SK-N-SH treated with all-trans-retinoic acid at 6 μM for 48 hours (cell line): ENCODE measurements around the gene MTA3.

Experiments
- ATAC-seq: fragments of 200-7000 bp; cut with Tn5 transposase; 3 replicates; pipeline ENCODE4 v1.9.1; 2020; ENCODE audit warnings: mild to moderate bottlenecking, moderate library complexity
- ARNTL ChIP-seq: fragments of 450-650 bp; formaldehyde crosslinking; IDR thresholded peaks from 2 replicates; pipeline ENCODE4 v1.5.0; 2020; ENCODE audit warnings: low read depth, mild to moderate bottlenecking, moderate library complexity, borderline replicate concordance
- BACH2 ChIP-seq: fragments of 250-450 bp; sonication (Bioruptor Pico); IDR thresholded peaks from 2 replicates; pipeline ENCODE4 v1.9.0; 2021; ENCODE audit warnings: mild to moderate bottlenecking, borderline replicate concordance
- CSDC2 ChIP-seq: fragments of 250-450 bp; sonication (Bioruptor Pico); IDR thresholded peaks from 2 replicates; pipeline ENCODE4 v1.5.0; 2020; ENCODE audit warnings: mild to moderate bottlenecking, moderate library complexity
- ESRRG ChIP-seq: fragments of 250-450 bp; sonication (Bioruptor Pico); IDR thresholded peaks from 2 replicates; pipeline ENCODE4 v1.6.1; 2021; ENCODE audit warnings: mild to moderate bottlenecking
- ISL1 ChIP-seq: fragments of 250-450 bp; sonication (Bioruptor Pico); IDR thresholded peaks from 2 replicates; pipeline ENCODE4 v2.1.2; 2022; ENCODE audit warnings: mild to moderate bottlenecking, moderate library complexity
- PPARA ChIP-seq: fragments of 250-450 bp; sonication (Bioruptor Pico); IDR thresholded peaks from 2 replicates; pipeline ENCODE4 v1.5.0; 2020; ENCODE audit warnings: mild to moderate bottlenecking, borderline replicate concordance
- RARB ChIP-seq: fragments of 250-450 bp; sonication (Bioruptor Pico); IDR thresholded peaks from 2 replicates; pipeline ENCODE4 v1.8.0; 2021; ENCODE audit warnings: mild to moderate bottlenecking, moderate library complexity
- SNAI2 ChIP-seq: fragments of 250-450 bp; sonication (Bioruptor Pico); IDR thresholded peaks from 2 replicates; pipeline ENCODE4 v1.5.0; 2020; ENCODE audit warnings: mild to moderate bottlenecking, moderate library complexity
- TCF4 ChIP-seq: fragments of 250-450 bp; sonication (Bioruptor Pico); IDR thresholded peaks from 2 replicates; pipeline ENCODE4 v1.8.0; 2021; ENCODE audit warnings: mild to moderate bottlenecking, moderate library complexity, borderline replicate concordance
- TOX ChIP-seq: fragments of 250-450 bp; sonication (Bioruptor Pico); IDR thresholded peaks from 2 replicates; pipeline ENCODE4 v1.8.0; 2021; ENCODE audit warnings: mild to moderate bottlenecking, moderate library complexity, borderline replicate concordance
- ZC3H10 ChIP-seq: fragments of 250-450 bp; sonication (Bioruptor Pico); IDR thresholded peaks from 2 replicates; pipeline ENCODE4 v1.5.1; 2021; ENCODE audit warnings: mild to moderate bottlenecking, moderate library complexity
- ZFP3 ChIP-seq: fragments of 250-450 bp; sonication (Bioruptor Pico); IDR thresholded peaks from 2 replicates; pipeline ENCODE4 v1.5.0; 2020; ENCODE audit warnings: mild to moderate bottlenecking, moderate library complexity
- ZNF565 ChIP-seq: fragments of 450-650 bp; formaldehyde crosslinking; conservative IDR thresholded peaks from 2 replicates; pipeline ENCODE4 v1.5.0; 2020; ENCODE audit warnings: low read depth, mild to moderate bottlenecking, moderate library complexity
- ZNF70 ChIP-seq: fragments of 450-650 bp; formaldehyde crosslinking; IDR thresholded peaks from 2 replicates; pipeline ENCODE4 v1.5.0; 2020; ENCODE audit warnings: mild to moderate bottlenecking, moderate library complexity
- ZNF8 ChIP-seq: fragments of 450-650 bp; formaldehyde crosslinking; IDR thresholded peaks from 2 replicates; pipeline ENCODE4 v1.5.0; 2020; ENCODE audit warnings: mild to moderate bottlenecking, moderate library complexity
- TF ChIP-seq, protein P1 (sequence below): fragments of 250-450 bp; sonication (Bioruptor Pico); IDR thresholded peaks from 2 replicates; pipeline ENCODE4 v1.5.1; 2021; ENCODE audit warnings: mild to moderate bottlenecking, moderate library complexity
- TF ChIP-seq, protein P2 (sequence below): fragments of 250-450 bp; sonication (Bioruptor Pico); IDR thresholded peaks from 2 replicates; pipeline ENCODE4 v1.8.0; 2020; ENCODE audit warnings: mild to moderate bottlenecking, moderate library complexity, borderline replicate concordance
- TF ChIP-seq, protein P3 (sequence below): fragments of 250-450 bp; sonication (Bioruptor Pico); IDR thresholded peaks from 2 replicates; pipeline ENCODE4 v1.5.1; 2020; ENCODE audit warnings: low read depth, mild to moderate bottlenecking, moderate library complexity
- TF ChIP-seq, protein P4 (sequence below): fragments of 250-450 bp; sonication (Bioruptor Pico); IDR thresholded peaks from 2 replicates; pipeline ENCODE4 v1.5.0; 2020; ENCODE audit warnings: mild to moderate bottlenecking, moderate library complexity
- TF ChIP-seq, protein P5 (sequence below): fragments of 250-450 bp; sonication (Bioruptor Pico); IDR thresholded peaks from 2 replicates; pipeline ENCODE4 v1.8.0; 2021; ENCODE audit warnings: low read depth, mild to moderate bottlenecking, moderate library complexity, borderline replicate concordance

Gene MTA3

DNA sequence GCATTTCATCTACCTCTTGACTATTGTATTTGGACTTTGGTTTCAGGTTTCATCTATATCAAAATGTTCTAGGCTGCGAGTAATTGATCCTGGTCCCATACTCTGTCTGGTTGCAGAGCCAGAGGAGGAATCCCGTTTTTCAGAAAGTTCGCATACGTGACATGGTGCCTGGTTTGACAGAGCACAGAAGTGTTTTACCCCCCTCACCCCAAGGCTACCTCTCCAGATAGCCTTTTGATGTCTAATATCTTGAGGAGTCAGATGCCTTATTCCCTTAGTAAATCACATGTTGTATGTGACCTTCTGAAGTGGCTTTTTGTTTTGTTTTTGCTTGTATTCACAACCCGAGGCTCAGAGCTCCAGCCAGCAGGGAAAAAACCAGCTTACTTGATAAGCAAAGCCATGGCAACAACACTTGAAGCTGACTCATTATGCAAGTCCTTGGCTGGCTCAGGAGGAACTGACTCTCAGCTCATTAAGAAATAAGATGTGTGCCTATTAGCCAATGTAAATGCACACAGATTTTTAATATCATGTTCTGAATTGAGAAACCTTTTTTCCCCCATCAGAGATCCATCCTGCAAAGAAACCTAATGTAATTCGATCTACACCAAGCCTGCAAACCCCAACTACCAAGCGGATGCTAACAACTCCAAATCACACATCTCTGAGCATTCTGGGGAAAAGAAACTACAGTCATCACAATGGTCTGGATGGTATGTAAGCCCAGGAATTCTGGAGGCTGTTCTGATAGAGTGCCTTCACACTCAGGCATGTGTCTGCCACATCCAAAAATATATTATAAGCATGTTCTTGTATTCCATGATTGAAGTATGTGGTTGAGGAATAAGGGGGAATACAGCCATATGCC, 154.1 kb downstream of the MTA3 start:
- ATAC-seq: peak; percentile 79
- TF ChIP-seq ZC3H10 (CRISPR knock-in tag): no peak
- TF ChIP-seq ZFP3 (CRISPR knock-in tag): no peak
- TF ChIP-seq ZNF565 (CRISPR knock-in tag): no peak
- TF ChIP-seq BACH2 (CRISPR knock-in tag): no peak
- no peak for TF ChIP-seq TOX
- TF ChIP-seq, protein P1, sequence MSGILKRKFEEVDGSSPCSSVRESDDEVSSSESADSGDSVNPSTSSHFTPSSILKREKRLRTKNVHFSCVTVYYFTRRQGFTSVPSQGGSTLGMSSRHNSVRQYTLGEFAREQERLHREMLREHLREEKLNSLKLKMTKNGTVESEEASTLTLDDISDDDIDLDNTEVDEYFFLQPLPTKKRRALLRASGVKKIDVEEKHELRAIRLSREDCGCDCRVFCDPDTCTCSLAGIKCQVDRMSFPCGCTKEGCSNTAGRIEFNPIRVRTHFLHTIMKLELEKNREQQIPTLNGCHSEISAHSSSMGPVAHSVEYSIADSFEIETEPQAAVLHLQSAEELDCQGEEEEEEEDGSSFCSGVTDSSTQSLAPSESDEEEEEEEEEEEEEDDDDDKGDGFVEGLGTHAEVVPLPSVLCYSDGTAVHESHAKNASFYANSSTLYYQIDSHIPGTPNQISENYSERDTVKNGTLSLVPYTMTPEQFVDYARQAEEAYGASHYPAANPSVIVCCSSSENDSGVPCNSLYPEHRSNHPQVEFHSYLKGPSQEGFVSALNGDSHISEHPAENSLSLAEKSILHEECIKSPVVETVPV (CRISPR knock-in tag): no peak
- TF ChIP-seq, protein P2, sequence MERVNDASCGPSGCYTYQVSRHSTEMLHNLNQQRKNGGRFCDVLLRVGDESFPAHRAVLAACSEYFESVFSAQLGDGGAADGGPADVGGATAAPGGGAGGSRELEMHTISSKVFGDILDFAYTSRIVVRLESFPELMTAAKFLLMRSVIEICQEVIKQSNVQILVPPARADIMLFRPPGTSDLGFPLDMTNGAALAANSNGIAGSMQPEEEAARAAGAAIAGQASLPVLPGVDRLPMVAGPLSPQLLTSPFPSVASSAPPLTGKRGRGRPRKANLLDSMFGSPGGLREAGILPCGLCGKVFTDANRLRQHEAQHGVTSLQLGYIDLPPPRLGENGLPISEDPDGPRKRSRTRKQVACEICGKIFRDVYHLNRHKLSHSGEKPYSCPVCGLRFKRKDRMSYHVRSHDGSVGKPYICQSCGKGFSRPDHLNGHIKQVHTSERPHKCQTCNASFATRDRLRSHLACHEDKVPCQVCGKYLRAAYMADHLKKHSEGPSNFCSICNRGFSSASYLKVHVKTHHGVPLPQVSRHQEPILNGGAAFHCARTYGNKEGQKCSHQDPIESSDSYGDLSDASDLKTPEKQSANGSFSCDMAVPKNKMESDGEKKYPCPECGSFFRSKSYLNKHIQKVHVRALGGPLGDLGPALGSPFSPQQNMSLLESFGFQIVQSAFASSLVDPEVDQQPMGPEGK (CRISPR knock-in tag): no peak
- TF ChIP-seq, protein P3, sequence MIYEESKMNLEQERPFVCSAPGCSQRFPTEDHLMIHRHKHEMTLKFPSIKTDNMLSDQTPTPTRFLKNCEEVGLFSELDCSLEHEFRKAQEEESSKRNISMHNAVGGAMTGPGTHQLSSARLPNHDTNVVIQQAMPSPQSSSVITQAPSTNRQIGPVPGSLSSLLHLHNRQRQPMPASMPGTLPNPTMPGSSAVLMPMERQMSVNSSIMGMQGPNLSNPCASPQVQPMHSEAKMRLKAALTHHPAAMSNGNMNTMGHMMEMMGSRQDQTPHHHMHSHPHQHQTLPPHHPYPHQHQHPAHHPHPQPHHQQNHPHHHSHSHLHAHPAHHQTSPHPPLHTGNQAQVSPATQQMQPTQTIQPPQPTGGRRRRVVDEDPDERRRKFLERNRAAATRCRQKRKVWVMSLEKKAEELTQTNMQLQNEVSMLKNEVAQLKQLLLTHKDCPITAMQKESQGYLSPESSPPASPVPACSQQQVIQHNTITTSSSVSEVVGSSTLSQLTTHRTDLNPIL: no peak
- no peak for TF ChIP-seq ESRRG

DNA sequence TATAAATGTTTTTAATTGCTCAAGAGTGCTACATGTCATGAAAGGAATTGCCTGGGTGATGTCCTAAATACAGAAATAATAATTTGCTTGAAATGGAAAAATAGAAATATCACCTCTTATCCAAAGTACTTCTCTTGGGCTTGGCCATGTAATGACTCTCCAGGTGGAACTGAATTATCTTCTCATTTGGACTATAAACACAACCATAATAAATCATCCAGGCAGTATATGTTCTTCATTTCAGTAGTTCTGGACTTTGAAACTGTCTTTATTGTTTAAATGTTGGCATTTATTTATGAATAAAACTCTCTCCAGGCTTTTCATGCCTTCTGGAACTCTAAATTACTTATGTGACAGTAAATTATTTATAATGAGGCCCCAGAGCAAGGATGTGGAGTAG, 155.0 kb downstream of the MTA3 start:
- ATAC-seq: no peak
- TF ChIP-seq ARNTL (no peak), ZNF8 (CRISPR knock-in tag) (no peak), CSDC2 (no peak), ZNF70 (no peak), ZFP3 (CRISPR knock-in tag) (no peak), ZNF565 (CRISPR knock-in tag) (no peak), PPARA (CRISPR knock-in tag) (no peak), SNAI2 (no peak), TCF4 (no peak), ZC3H10 (CRISPR knock-in tag) (no peak), RARB (CRISPR knock-in tag) (no peak), ISL1 (CRISPR knock-in tag) (no peak)
- TF ChIP-seq, protein P1 (CRISPR knock-in tag): no peak
- TF ChIP-seq, protein P3: no peak
- TF ChIP-seq, protein P4, sequence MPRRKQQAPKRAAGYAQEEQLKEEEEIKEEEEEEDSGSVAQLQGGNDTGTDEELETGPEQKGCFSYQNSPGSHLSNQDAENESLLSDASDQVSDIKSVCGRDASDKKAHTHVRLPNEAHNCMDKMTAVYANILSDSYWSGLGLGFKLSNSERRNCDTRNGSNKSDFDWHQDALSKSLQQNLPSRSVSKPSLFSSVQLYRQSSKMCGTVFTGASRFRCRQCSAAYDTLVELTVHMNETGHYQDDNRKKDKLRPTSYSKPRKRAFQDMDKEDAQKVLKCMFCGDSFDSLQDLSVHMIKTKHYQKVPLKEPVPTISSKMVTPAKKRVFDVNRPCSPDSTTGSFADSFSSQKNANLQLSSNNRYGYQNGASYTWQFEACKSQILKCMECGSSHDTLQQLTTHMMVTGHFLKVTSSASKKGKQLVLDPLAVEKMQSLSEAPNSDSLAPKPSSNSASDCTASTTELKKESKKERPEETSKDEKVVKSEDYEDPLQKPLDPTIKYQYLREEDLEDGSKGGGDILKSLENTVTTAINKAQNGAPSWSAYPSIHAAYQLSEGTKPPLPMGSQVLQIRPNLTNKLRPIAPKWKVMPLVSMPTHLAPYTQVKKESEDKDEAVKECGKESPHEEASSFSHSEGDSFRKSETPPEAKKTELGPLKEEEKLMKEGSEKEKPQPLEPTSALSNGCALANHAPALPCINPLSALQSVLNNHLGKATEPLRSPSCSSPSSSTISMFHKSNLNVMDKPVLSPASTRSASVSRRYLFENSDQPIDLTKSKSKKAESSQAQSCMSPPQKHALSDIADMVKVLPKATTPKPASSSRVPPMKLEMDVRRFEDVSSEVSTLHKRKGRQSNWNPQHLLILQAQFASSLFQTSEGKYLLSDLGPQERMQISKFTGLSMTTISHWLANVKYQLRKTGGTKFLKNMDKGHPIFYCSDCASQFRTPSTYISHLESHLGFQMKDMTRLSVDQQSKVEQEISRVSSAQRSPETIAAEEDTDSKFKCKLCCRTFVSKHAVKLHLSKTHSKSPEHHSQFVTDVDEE (CRISPR knock-in tag): no peak
- TF ChIP-seq, protein P5, sequence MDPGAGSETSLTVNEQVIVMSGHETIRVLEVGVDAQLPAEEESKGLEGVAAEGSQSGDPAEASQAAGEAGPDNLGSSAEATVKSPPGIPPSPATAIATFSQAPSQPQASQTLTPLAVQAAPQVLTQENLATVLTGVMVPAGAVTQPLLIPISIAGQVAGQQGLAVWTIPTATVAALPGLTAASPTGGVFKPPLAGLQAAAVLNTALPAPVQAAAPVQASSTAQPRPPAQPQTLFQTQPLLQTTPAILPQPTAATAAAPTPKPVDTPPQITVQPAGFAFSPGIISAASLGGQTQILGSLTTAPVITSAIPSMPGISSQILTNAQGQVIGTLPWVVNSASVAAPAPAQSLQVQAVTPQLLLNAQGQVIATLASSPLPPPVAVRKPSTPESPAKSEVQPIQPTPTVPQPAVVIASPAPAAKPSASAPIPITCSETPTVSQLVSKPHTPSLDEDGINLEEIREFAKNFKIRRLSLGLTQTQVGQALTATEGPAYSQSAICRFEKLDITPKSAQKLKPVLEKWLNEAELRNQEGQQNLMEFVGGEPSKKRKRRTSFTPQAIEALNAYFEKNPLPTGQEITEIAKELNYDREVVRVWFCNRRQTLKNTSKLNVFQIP (CRISPR knock-in tag): no peak
